ENCODE results near the gene METTL1. TPM values are rescaled to one million over a fixed set of nuclear protein-coding genes. Genes with fewer than 3 reads are reported as not detected.
A peak's percentile ranks its signal among the peaks of the same experiment; 100 is the strongest.

The METTL1 gene
- total RNA-seq, 1 donor, result 5.2 TPM

DNA sequence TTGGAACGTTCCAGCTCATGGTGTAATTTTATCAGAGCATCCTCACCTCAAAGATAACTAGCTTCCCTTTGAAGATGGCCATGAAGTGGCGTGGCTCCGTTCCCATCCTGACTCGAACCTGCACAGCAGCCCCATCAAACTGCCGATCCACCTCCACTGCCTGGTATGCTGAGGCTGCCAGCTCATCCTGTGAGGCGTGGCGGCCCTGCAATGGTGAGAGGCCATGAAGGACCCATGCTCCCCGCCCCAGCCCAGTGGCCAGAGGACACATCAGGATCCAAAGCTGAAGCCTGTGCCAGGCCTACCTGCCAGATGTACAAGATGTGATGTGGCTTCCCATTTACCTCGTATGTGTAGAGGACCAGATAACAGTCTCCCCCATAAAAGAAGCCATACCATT, 35.4 kb upstream of the METTL1 start:
- no peak overlapping the region for H3K4me3 ChIP-seq (ENCODE audit: low read depth, low read length)
- TF ChIP-seq CTCF (IDR thresholded peaks at IDR 0.05; ENCODE audit: insufficient read depth, low read depth, low read length), result no peak
- no peak for DNase-seq (ENCODE audit: low read depth)

DNA sequence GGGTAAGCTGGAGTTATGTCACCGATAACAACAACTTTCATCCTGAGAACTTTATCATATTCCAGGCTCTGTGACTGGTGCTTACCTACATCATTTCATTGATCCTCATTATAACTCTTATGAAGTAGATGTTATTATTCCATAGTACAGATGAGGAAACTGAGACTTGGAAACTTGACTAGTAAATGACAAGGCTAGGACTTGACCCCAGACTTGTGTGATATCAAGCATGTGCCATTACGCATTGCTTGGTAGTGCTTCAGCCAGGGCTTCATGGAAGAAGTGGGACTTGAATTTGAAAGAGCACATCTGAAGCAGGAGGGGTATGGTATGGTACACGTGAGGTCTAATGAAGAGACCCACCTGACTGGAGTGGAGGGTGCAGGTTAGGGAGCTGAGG, 34.8 kb upstream of the METTL1 start:
- no peak overlapping the region for H3K4me3 ChIP-seq (ENCODE audit: low read depth, low read length)
- no peak for TF ChIP-seq CTCF (IDR thresholded peaks at IDR 0.05; ENCODE audit: insufficient read depth, low read depth, low read length)
- DNase-seq (ENCODE audit: low read depth), result no peak

DNA sequence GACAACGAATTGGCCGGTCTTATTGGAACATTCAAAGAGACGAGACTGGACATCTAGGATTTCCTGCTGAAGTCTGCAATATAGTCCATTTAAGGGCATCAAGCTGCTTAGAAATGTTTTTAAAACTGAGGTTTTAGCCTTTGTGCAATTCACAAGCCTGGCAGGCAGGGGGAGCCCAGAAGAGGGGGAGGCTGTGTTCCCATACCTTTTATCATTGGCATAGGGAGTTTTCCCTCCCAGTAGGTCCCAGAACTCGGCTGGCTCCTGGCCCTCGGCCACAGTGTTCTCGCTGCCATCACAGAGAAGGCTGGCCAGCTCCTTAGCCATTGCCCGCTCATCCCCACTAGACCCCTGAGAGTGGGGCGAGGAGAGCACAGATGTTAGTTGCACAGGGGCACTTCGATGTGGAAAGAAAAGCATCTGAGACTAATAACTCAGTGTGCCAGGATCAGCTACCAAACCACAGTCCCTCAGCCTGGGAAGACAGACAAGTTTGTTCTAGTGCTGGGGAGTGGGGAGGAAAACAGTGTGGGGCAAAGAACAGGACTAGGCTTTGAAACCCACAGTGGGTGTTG, 31.5 kb upstream of the METTL1 start:
- DNase-seq (ENCODE audit: low read depth), result peak; percentile 54
- no peak overlapping the region for H3K4me3 ChIP-seq (ENCODE audit: low read depth, low read length)
- peak; percentile 84 for TF ChIP-seq CTCF (IDR thresholded peaks at IDR 0.05; ENCODE audit: insufficient read depth, low read depth, low read length)

DNA sequence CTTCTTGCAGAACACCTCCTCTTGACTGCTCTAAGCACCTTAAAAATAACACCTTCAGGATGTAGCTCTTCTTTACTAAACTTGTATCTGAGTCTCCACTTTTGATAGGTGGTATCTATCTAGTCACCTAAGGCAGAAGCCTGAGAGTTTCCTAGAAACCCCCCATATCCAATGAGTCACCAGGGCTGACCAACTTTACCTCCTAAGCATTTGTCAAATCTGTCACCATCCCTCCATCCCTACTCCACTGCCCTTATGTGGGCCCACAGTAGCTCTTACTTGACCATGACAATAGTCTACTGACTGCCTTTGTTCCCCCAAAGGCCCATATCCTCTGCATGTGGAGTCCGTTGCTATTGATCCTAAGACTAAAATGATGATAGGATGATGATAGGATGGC, 30.7 kb upstream of the METTL1 start:
- DNase-seq (ENCODE audit: low read depth), result no peak
- no peak for TF ChIP-seq CTCF (IDR thresholded peaks at IDR 0.05; ENCODE audit: insufficient read depth, low read depth, low read length)
- H3K4me3 ChIP-seq (ENCODE audit: low read depth, low read length), result no peak overlapping the region

- no peak for TF ChIP-seq CTCF (IDR thresholded peaks at IDR 0.05; ENCODE audit: insufficient read depth, low read depth, low read length)
- H3K4me3 ChIP-seq (ENCODE audit: low read depth, low read length), result no peak overlapping the region
- no peak for DNase-seq (ENCODE audit: low read depth)
These were observed 29.1 kb upstream of the METTL1 start for GRCh38 chr12:57800965-57801364.

- TF ChIP-seq CTCF (IDR thresholded peaks at IDR 0.05; ENCODE audit: insufficient read depth, low read depth, low read length), result no peak
- H3K4me3 ChIP-seq (ENCODE audit: low read depth, low read length), result no peak overlapping the region
- DNase-seq (ENCODE audit: low read depth), result no peak
These were observed 26.0 kb upstream of the METTL1 start for GRCh38 chr12:57797933-57798332.

DNA sequence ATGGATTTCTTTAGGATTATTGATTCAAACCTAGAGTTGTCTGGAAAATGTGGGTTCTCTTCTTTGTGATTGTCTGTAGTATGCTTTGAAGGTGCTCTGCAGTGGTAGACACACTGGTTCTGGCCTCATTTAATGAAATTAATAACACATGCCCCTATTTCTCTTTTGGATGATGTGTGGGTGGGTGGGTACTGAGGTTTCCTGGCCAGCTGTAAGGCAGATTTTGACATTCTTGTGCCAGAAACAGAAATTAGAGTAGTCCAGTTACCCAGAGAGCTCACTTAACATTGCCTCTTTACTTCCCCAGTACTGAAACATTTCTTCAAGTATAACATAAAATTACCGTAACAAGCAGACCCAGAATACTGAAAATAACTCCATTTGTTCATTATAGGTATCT, 25.1 kb upstream of the METTL1 start:
- TF ChIP-seq CTCF (IDR thresholded peaks at IDR 0.05; ENCODE audit: insufficient read depth, low read depth, low read length), result no peak
- no peak overlapping the region for H3K4me3 ChIP-seq (ENCODE audit: low read depth, low read length)
- DNase-seq (ENCODE audit: low read depth), result no peak

Measured in fibroblast of villous mesenchyme (primary cell).